Measurements from ENCODE around the gene INPP5A.
A peak's percentile ranks its signal among the peaks of the same experiment; 100 is the strongest.

The INPP5A gene

GRCh38 chr10:132516771-132517725 lies 20.5 kb upstream of the INPP5A start:
- H3K4me3 ChIP-seq (ENCODE audit: insufficient read length, low read depth): peak overlapping the region; percentile 42
- peak overlapping the region; percentile 66 for H3K9ac ChIP-seq (ENCODE audit: insufficient read length, low read depth)
- H3K36me3 ChIP-seq (ENCODE audit: insufficient read depth, insufficient read length, low read length): no peaks in the 10 kb centered on the region
- peaks cover 22% of the 10 kb centered on the region for H3K4me1 ChIP-seq (ENCODE audit: insufficient read depth, insufficient read length)
- peaks cover 32% of the 10 kb centered on the region for H3K27me3 ChIP-seq (ENCODE audit: insufficient read depth, insufficient read length)
- H3K9me3 ChIP-seq (ENCODE audit: insufficient read depth, low read length): no peaks in the 10 kb centered on the region
- TF ChIP-seq SUZ12 (IDR thresholded peaks at IDR 0.05; ENCODE audit: extremely low read depth, insufficient read depth, insufficient read length) (no peak), YY1 (IDR thresholded peaks at IDR 0.05; ENCODE audit: insufficient read depth, insufficient read length) (no peak), ZNF274 (IDR thresholded peaks at IDR 0.05; ENCODE audit: low read depth, low read length) (no peak)
- DNase-seq (ENCODE audit: low read depth, low spot score): peak; percentile 71

- Histone ChIP-seq H3K4me1 (ENCODE audit: insufficient read depth, insufficient read length) (peaks cover 22% of the 10 kb centered on the region), H3K9me3 (ENCODE audit: insufficient read depth, low read length) (no peaks in the 10 kb centered on the region), H3K4me3 (ENCODE audit: insufficient read length, low read depth) (peak overlapping the region; percentile 42), H3K27me3 (ENCODE audit: insufficient read depth, insufficient read length) (peaks cover 32% of the 10 kb centered on the region), H3K36me3 (ENCODE audit: insufficient read depth, insufficient read length, low read length) (no peaks in the 10 kb centered on the region), H3K9ac (ENCODE audit: insufficient read length, low read depth) (peak overlapping the region; percentile 66)
- TF ChIP-seq ZNF274 (IDR thresholded peaks at IDR 0.05; ENCODE audit: low read depth, low read length) (no peak), SUZ12 (IDR thresholded peaks at IDR 0.05; ENCODE audit: extremely low read depth, insufficient read depth, insufficient read length) (no peak)
- DNase-seq (ENCODE audit: low read depth, low spot score): no peak
Observed at GRCh38 chr10:132517951-132518521, 19.6 kb upstream of the INPP5A start.

GRCh38 chr10:132518572-132519381 lies 18.8 kb upstream of the INPP5A start:
- Histone ChIP-seq H3K9ac (ENCODE audit: insufficient read length, low read depth) (peak overlapping the region; percentile 2), H3K4me1 (ENCODE audit: insufficient read depth, insufficient read length) (peaks cover 22% of the 10 kb centered on the region), H3K4me3 (ENCODE audit: insufficient read length, low read depth) (peak overlapping the region; percentile 9), H3K27me3 (ENCODE audit: insufficient read depth, insufficient read length) (peaks cover 32% of the 10 kb centered on the region), H3K9me3 (ENCODE audit: insufficient read depth, low read length) (no peaks in the 10 kb centered on the region), H3K36me3 (ENCODE audit: insufficient read depth, insufficient read length, low read length) (no peaks in the 10 kb centered on the region)
- no peak for DNase-seq (ENCODE audit: low read depth, low spot score)
- no peak for TF ChIP-seq YY1 (IDR thresholded peaks at IDR 0.05; ENCODE audit: insufficient read depth, insufficient read length)
- no peak for TF ChIP-seq SUZ12 (IDR thresholded peaks at IDR 0.05; ENCODE audit: extremely low read depth, insufficient read depth, insufficient read length)
- no peak for TF ChIP-seq ZNF274 (IDR thresholded peaks at IDR 0.05; ENCODE audit: low read depth, low read length)

- no peaks in the 10 kb centered on the region for H3K9me3 ChIP-seq (ENCODE audit: insufficient read depth, low read length)
- H3K27me3 ChIP-seq (ENCODE audit: insufficient read depth, insufficient read length): peaks cover 35% of the 10 kb centered on the region
- H3K4me1 ChIP-seq (ENCODE audit: insufficient read depth, insufficient read length): peaks cover 22% of the 10 kb centered on the region
- no peaks in the 10 kb centered on the region for H3K36me3 ChIP-seq (ENCODE audit: insufficient read depth, insufficient read length, low read length)
- H3K9ac ChIP-seq (ENCODE audit: insufficient read length, low read depth): no peak overlapping the region
- TF ChIP-seq ZNF274 (IDR thresholded peaks at IDR 0.05; ENCODE audit: low read depth, low read length): no peak
- no peak for TF ChIP-seq YY1 (IDR thresholded peaks at IDR 0.05; ENCODE audit: insufficient read depth, insufficient read length)
- no peak for TF ChIP-seq SUZ12 (IDR thresholded peaks at IDR 0.05; ENCODE audit: extremely low read depth, insufficient read depth, insufficient read length)
- DNase-seq (ENCODE audit: low read depth, low spot score): no peak
- H3K4me3 ChIP-seq (ENCODE audit: insufficient read length, low read depth): peak overlapping the region; percentile 9
Observed at GRCh38 chr10:132519382-132520176, 18.0 kb upstream of the INPP5A start.

GRCh38 chr10:132520177-132520811 lies 17.3 kb upstream of the INPP5A start:
- DNase-seq (ENCODE audit: low read depth, low spot score): no peak
- H3K9ac ChIP-seq (ENCODE audit: insufficient read length, low read depth): peak overlapping the region; percentile 42
- no peaks in the 10 kb centered on the region for H3K36me3 ChIP-seq (ENCODE audit: insufficient read depth, insufficient read length, low read length)
- TF ChIP-seq SUZ12 (IDR thresholded peaks at IDR 0.05; ENCODE audit: extremely low read depth, insufficient read depth, insufficient read length) (no peak), YY1 (IDR thresholded peaks at IDR 0.05; ENCODE audit: insufficient read depth, insufficient read length) (no peak), ZNF274 (IDR thresholded peaks at IDR 0.05; ENCODE audit: low read depth, low read length) (no peak)
- no peak overlapping the region for H3K4me3 ChIP-seq (ENCODE audit: insufficient read length, low read depth)
- no peaks in the 10 kb centered on the region for H3K9me3 ChIP-seq (ENCODE audit: insufficient read depth, low read length)
- H3K4me1 ChIP-seq (ENCODE audit: insufficient read depth, insufficient read length): peaks cover 22% of the 10 kb centered on the region
- H3K27me3 ChIP-seq (ENCODE audit: insufficient read depth, insufficient read length): peaks cover 39% of the 10 kb centered on the region

- Histone ChIP-seq H3K4me3 (ENCODE audit: insufficient read length, low read depth) (no peak overlapping the region), H3K9ac (ENCODE audit: insufficient read length, low read depth) (no peak overlapping the region), H3K36me3 (ENCODE audit: insufficient read depth, insufficient read length, low read length) (no peaks in the 10 kb centered on the region), H3K9me3 (ENCODE audit: insufficient read depth, low read length) (no peaks in the 10 kb centered on the region), H3K27me3 (ENCODE audit: insufficient read depth, insufficient read length) (peaks cover 39% of the 10 kb centered on the region), H3K4me1 (ENCODE audit: insufficient read depth, insufficient read length) (peaks cover 20% of the 10 kb centered on the region)
- no peak for DNase-seq (ENCODE audit: low read depth, low spot score)
- no peak for TF ChIP-seq SUZ12 (IDR thresholded peaks at IDR 0.05; ENCODE audit: extremely low read depth, insufficient read depth, insufficient read length)
- TF ChIP-seq YY1 (IDR thresholded peaks at IDR 0.05; ENCODE audit: insufficient read depth, insufficient read length): no peak
- no peak for TF ChIP-seq ZNF274 (IDR thresholded peaks at IDR 0.05; ENCODE audit: low read depth, low read length)
Observed at GRCh38 chr10:132521041-132521465, 16.5 kb upstream of the INPP5A start.
